ENCODE results near the gene PAX5. TPM values are rescaled to one million over a fixed set of nuclear protein-coding genes. Genes with fewer than 3 reads are reported as not detected.

Gene PAX5
- total RNA-seq, 3 donors from 2014 or later = 0.59 TPM; not detected in 2

DNA sequence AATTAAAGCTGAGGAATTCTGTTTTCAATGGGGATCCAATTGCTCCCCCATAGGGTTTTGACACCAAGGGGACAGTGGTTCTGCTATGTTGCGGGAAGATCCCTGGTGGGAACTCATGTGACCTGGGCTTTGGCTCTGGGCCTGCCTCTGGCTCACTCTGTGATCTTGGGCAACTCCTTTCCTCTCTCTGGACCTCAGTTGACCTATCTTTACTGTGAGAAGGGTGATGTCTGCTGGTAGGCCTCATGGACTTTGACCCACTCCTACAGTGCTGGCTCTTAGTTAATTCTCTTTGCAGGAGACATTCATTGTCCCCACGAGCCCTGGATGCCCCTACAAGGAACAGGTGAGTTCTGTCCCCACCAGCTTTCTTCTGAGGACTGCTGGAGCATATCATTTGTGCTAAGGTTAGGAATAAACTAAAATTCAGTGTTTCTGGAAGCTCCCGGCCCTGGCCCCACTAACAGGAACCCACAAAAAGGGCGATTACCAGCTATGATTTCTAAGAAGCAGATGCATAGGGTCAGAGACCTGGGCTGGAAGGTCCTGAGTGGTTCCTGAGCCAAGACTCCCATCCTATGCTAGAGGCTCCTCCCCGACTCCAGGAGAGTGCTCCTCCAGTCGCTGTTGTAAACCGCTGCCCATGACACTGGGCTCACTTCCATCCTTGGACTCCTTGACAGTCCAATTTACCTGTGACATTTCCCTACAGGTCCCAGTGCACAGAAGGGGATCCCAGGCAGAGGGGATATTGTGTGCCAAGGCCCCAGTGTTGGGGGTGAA lies 218.3 kb downstream of the PAX5 start:
- peaks cover 0 to 6% of the 10 kb centered on the region in 2 donors for H3K9me3 ChIP-seq
- DNase-seq (ENCODE audit: low spot score in 2 of 2) = no peak
- no peaks in the 10 kb centered on the region for H3K36me3 ChIP-seq
- peaks cover 0 to 30% of the 10 kb centered on the region in 2 donors for H3K27me3 ChIP-seq
- intact Hi-C loops (cut with DNase I; ENCODE audit: low total_unique reads) = no loop called here
- TF ChIP-seq, protein P1, sequence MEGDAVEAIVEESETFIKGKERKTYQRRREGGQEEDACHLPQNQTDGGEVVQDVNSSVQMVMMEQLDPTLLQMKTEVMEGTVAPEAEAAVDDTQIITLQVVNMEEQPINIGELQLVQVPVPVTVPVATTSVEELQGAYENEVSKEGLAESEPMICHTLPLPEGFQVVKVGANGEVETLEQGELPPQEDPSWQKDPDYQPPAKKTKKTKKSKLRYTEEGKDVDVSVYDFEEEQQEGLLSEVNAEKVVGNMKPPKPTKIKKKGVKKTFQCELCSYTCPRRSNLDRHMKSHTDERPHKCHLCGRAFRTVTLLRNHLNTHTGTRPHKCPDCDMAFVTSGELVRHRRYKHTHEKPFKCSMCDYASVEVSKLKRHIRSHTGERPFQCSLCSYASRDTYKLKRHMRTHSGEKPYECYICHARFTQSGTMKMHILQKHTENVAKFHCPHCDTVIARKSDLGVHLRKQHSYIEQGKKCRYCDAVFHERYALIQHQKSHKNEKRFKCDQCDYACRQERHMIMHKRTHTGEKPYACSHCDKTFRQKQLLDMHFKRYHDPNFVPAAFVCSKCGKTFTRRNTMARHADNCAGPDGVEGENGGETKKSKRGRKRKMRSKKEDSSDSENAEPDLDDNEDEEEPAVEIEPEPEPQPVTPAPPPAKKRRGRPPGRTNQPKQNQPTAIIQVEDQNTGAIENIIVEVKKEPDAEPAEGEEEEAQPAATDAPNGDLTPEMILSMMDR (IDR thresholded peaks at IDR 0.05) = no peak
- TF ChIP-seq POLR2AphosphoS5 (IDR thresholded peaks at IDR 0.05) (no peak), POLR2A (IDR thresholded peaks at IDR 0.05) (no peak)
- H3K4me3 ChIP-seq = no peak overlapping the region
- no peaks in the 10 kb centered on the region for H3K4me1 ChIP-seq
- H3K27ac ChIP-seq = no peak overlapping the region

DNA sequence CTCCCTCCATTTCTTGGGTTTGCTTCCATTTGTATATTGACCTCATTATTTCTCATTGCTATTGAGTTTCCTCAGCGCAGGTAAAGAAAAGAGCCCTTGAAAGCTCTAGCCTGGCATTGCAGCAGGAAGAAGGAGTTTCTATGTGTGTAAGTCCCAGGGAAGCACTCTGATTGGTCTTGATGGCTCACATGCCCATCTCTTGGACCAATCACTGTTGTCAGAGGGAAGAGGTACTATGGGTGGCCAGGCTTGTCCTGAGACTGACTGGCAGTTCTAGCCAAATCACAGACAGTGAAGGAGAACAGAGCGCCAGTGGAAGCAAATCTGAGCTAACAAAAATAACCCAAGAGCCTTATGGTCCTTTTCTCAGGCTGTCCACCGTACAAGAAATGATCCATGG lies 219.0 kb downstream of the PAX5 start:
- intact Hi-C loops (cut with DNase I; ENCODE audit: low total_unique reads) = no loop called here
- Histone ChIP-seq H3K4me3 (no peak overlapping the region), H3K36me3 (no peaks in the 10 kb centered on the region), H3K9me3 (peaks cover 0 to 6% of the 10 kb centered on the region in 2 donors), H3K27me3 (peaks cover 0 to 30% of the 10 kb centered on the region in 2 donors), H3K4me1 (no peaks in the 10 kb centered on the region), H3K27ac (no peak overlapping the region)
- TF ChIP-seq, protein P1 (IDR thresholded peaks at IDR 0.05) = no peak
- no peak for TF ChIP-seq POLR2AphosphoS5 (IDR thresholded peaks at IDR 0.05)
- no peak for TF ChIP-seq POLR2A (IDR thresholded peaks at IDR 0.05)
- no peak for DNase-seq (ENCODE audit: low spot score in 2 of 2)

DNA sequence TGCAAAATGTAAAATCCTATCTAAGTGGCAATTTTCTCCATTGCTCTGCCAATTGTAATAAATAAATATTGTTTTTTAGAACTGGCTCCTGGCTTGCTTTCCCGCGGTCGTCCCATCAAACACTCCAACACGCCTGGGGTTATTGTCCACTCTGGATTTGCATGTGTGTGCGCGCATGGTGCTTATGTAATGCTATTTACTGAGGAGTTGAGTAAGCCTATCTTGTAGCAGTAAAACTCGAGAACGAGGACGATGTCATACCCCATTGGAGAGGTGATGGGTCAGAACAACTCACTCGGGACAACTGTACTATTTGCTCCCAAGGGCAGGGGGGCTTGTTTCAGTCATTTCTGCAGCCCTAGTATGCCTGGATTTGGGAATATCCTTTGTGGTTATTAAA lies 220.9 kb downstream of the PAX5 start:
- peaks cover 0 to 6% of the 10 kb centered on the region in 2 donors for H3K9me3 ChIP-seq
- H3K4me3 ChIP-seq = no peak overlapping the region
- H3K4me1 ChIP-seq = no peaks in the 10 kb centered on the region
- TF ChIP-seq POLR2AphosphoS5 (IDR thresholded peaks at IDR 0.05) (no peak), POLR2A (IDR thresholded peaks at IDR 0.05) (no peak)
- TF ChIP-seq, protein P1 (IDR thresholded peaks at IDR 0.05) = no peak
- no peak overlapping the region for H3K27ac ChIP-seq
- no peaks in the 10 kb centered on the region for H3K36me3 ChIP-seq
- DNase-seq (ENCODE audit: low spot score in 2 of 2) = no peak
- peaks cover 0 to 25% of the 10 kb centered on the region in 2 donors for H3K27me3 ChIP-seq
- intact Hi-C loops (cut with DNase I; ENCODE audit: low total_unique reads) = no loop called here

DNA sequence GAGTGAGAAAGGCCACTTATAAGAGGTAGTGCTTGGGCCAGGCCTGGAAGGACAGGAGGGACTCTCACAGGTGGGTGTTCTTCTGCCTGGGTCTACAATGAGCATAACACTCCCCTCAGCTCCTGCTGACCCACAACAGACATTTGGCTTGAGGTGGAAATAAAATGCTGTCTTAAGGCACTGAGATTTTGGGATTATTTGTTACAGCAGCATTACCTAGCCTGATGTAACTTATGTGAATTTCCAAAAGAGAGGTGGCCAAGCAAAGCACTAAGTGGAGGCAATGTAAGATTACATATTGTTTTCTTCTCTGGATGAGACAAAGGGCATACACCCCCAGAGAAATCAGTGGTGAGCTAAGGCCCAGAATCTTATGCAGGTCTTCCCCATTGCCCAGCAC lies 221.5 kb downstream of the PAX5 start:
- DNase-seq (ENCODE audit: low spot score in 2 of 2) = no peak
- Histone ChIP-seq H3K27me3 (peaks cover 0 to 23% of the 10 kb centered on the region in 2 donors), H3K27ac (no peak overlapping the region), H3K4me3 (no peak overlapping the region), H3K4me1 (no peaks in the 10 kb centered on the region), H3K9me3 (peaks cover 0 to 6% of the 10 kb centered on the region in 2 donors), H3K36me3 (no peaks in the 10 kb centered on the region)
- TF ChIP-seq POLR2A (IDR thresholded peaks at IDR 0.05) (no peak), POLR2AphosphoS5 (IDR thresholded peaks at IDR 0.05) (no peak)
- TF ChIP-seq, protein P1 (IDR thresholded peaks at IDR 0.05) = no peak
- intact Hi-C loops (cut with DNase I; ENCODE audit: low total_unique reads) = no loop called here

DNA sequence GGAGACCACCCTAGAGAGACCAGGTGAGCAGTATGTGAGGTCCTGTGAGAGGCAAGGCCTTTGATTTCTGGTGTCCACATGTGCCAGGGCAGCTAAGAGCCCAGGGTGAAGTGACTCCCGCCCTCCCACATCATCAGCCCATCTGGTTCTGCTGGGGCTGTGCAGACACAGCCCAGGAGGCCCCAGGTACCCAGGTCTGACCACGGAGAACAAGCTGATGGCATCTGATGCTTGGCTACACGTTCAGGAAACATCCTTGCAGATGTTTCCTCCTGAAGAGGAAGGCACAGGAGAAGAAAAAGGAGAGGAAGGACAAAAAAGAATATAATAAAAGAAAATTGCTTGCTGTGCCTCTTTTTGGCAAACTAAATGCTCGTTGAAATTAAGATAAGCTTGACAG lies 225.8 kb downstream of the PAX5 start:
- no peaks in the 10 kb centered on the region for H3K27me3 ChIP-seq
- H3K4me1 ChIP-seq = no peaks in the 10 kb centered on the region

More for the DNA sequence above, 225.8 kb downstream of the PAX5 start:
- no peak for DNase-seq (ENCODE audit: low spot score in 2 of 2)
- Histone ChIP-seq H3K4me3 (no peak overlapping the region), H3K36me3 (no peaks in the 10 kb centered on the region), H3K27ac (no peak overlapping the region), H3K9me3 (peaks cover 0 to 6% of the 10 kb centered on the region in 2 donors)
- intact Hi-C loops (cut with DNase I; ENCODE audit: low total_unique reads) = no loop called here
- TF ChIP-seq POLR2A (IDR thresholded peaks at IDR 0.05) (no peak), POLR2AphosphoS5 (IDR thresholded peaks at IDR 0.05) (no peak)
- TF ChIP-seq, protein P1 (IDR thresholded peaks at IDR 0.05) = no peak

Measured in breast epithelium (tissue), 4 donors.